T-helper 9 cell (primary cell): ENCODE data around the gene TBX1.
A peak's percentile ranks its signal among the peaks of the same experiment; 100 is the strongest.

Source experiments
- DNase-seq: peaks from one replicate; pipeline ENCODE4 v3.0.0-alpha.2; 2020
- total RNA-seq, 2 donors: gene quantifications; one replicate each; lab custom pipeline; 2026; lab: John Stamatoyannopoulos, UW

Gene TBX1
- total RNA-seq: 0.24 to 0.28 reads per million in 2 donors

DNA sequence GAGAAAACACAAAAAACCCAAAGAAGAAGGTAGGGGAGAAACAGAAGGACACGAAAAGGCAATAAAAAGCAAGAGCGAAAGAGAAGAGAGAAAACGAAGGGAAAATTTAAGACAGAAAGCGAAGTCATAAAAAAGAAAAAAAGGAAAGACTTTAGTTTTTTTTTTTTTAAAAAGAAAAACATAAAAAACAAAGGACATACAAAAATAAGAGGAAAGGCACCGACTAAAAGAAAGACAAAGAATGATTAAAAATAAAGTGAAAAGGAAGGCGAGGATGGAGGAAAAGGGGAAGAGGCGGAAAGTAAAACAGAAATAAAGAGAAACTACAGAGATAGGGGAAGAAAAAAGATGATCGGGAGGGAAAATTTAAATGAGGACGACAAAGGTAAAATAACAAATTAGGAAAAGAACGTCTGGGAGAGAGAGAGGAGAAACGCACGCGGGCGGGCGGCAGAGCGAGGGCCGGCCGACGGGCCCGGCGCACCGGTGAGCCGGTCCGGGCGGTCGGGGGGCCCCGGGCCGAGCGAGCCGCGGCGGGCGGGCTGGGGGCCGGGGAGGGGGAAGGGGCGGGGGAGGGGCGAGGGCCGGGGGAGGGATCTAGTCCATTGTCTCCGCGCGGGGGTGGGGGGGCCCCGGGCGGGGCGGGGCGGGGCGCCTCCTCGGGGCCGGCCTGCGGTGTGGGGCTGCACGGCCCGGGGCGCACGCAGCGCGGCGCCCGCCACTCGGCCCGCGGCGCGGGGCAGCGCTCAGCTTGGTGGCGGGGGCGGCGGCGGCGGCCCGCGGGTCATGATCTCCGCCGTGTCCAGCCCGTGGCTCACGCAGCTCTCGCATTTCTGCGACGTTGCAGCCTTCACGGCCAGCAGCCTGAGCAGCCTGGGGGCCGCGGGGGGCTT is at the start of gene TBX1:
TBX1 (plus strand) TSS at position 721 of the 893 bp plus-strand sequence; CDS start at position 787, 66 bp downstream.
- DNase-seq: no peak

DNA sequence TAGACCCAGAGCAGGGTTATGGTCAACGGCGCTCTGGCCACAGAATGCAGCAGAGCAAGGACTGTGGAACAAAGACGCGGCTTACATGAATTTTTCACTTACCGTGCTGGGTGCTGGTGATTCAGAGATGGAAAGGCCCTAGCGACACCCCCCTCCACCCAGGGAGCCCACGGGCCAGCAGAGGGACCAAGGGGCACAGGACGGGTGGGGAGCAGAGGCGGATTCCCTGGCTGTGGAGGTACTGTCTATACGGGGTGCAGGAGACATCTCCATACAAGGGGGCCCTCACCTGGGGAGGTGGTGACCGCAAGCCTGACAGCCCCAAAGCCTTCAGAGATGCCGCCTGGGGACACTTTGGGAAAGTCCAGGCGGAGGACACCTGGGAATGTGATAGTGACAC is 47.3 kb upstream of the TBX1 start:
- no peak for DNase-seq

DNA sequence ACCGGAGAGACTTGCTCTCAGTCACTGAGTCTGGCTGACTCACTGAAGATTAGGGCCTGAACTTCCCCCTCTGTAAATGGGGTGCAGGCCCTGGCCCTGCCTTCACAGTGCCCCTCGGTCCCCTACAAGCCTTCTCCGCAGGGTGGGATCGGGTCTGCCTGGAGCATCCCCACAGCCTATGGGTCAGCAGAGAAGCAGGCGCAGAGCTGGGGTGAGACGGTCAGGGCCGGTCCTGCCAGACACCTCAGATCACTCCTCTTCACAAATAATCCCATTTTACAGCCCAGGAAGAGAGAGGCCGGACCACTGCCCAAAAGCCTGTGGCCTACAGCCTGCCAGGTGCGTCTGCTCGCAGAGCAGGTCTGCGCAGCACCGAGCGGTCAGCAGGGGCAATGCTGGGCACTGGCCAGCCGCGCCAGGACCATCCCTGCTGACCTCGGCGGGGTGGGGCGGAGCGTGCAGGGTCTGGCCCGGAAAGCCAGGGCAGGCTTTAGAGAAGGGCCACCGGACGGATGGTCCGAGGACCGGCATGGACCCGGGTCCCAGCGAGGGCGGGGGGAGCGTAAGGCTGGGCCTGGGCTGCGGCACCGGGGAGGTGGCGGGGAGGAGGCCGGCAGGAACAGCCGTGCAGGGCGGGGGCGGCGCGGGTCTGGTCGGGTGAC is 46.8 kb upstream of the TBX1 start:
- DNase-seq: no peak

DNA sequence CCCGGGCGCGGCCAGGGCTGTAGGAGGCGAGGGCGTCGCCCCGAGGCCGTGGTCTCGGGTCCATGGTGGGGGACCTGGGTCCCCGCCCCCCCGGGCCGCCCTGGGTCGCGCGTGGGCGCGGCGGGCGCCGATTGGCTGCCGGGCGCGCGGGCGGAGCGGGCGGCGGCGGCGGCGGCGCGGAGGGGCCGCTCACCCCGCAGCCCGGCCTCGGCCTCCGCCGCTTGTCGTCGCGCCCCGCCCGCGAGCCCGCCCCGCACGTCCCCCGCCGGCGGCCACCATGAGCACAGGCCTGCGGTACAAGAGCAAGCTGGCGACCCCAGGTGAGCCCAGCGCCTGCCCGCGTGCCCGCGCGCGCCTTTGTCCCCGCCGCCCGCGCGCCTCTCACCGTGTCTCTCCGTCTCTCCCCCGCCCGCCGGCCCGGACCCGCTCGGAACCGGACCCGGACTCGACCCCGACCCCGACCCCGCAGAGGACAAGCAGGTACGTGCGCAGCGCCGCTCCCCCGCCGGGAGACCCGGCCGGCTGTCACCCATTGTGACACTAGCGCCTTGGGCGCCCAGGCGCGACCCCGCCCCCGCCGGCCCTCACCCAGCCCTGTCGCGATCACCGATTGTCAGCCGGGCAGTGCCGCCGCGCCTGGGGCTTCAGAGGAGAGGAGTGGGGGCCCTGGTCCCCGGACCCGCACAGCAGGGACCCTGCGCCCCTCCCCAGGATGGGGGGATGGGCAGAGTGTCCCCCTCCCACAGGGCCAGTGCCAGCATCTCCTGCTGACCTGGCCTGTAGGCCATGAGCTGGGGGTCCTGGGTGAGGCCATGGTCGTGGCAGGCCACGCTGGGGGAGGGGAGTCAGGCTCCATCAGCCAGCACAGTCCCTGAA is 46.0 kb upstream of the TBX1 start, which contains the start of gene SEPTIN5:
SEPTIN5 (plus strand) TSS at position 192 of the 876 bp plus-strand sequence; CDS start at position 278, 86 bp downstream.
- DNase-seq: no peak

DNA sequence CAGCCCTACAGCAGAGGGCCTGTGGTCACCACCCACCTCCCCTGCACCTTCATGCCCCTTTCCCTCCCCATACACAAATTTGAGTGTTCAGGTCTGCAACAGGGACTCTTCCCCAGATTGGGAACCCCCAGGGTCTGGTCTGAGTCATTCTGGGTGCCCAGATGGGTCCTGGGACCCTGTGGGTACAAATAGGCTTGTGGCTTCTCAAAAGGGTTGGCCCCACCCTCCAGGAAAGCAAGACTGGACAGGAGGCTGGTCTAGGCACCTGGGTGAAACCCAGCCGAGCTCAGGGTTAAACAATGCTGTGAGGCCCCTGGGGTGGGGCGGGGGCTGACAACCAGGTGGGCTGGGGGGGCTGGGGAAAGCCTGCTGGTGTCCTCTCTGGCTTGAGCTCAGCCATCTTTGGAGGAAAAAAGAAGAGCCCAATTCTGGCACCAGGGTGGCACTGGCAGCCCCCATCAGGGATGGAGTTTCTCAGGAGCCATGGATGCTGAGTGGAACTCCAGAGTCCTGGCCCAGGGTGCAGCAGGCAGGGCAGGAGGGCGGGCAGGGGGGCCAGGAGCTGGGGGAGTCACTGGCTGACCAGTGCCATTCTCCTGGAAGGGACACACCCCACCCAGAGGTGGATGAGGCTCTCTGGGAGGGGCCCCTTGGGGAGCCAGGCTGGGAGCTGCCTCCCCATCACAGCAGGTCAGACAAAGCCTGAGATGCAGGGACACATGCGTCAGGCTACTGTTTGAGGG is 45.2 kb upstream of the TBX1 start:
- no peak for DNase-seq

DNA sequence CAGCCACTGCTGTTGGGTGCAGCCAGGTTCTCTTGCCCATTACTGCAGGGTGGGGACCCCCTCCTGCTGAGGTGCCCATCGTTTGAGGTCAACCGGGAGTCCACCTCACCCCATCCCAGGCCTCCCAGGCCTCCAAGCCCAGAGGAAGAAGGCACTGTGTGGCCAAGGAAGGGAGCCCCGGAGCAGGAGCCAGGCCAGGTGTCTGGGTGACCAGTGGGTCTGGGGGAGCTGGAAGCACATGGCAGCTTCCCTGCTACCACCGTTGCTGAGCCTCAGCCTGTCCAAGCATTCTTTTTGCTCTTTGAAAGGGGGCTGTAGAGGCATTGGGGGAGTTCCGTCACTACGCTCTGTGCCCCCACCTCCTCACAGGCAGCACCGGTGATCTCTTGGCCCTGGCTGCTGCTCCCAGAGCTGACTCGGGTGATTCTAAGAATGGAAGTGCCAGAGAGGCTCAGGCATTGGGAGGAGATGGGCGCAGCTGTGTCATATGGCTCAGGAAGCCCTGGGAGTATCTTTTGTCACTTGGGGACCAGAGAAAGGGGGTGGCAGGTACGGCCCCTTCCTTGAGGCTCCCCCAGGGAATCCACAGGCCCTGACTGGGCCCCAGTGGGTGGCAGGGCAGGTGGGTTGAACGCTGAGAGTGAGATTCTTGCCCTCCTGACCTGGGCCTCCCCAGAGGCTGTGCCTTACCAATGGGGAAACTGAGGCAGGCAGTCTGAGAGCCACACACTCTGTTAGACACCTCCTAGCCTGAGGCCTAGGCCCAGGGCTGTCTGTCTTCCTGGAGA is 44.3 kb upstream of the TBX1 start:
- no peak for DNase-seq

DNA sequence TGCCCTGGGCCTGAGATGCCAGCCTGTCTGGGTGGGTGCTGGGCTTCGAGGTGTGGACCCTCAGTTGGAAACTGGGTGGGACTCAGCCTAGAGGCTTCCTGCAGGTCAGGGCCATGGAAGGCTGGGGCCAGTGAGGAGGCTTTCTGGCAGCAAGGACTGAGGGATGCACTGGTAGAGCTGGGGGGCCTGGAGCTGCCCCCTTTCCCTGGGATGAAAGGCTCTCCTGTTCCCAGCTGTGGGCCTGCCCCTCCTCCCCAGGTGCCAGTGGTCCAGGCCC is 43.8 kb upstream of the TBX1 start:
- DNase-seq: no peak

DNA sequence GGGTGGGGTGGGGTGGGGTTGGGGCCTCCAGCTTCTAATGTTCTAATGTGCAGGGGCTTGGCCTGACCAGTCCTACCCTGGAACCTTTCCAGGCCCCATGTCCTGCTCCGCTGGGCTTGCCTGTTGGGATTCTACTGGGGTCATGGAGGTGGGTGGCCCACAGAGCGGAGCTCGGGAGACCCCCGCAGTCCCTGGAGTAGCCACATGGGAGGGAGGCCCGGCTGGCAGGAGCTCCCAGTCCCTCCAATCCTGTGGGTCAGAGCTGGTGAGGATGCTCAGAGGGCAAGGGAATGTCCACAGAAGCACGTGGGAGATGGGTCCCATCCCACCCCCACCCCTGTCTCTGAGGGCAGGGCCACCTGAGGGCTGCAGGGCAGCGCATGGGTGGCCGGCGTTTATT is 43.4 kb upstream of the TBX1 start:
- DNase-seq: no peak

DNA sequence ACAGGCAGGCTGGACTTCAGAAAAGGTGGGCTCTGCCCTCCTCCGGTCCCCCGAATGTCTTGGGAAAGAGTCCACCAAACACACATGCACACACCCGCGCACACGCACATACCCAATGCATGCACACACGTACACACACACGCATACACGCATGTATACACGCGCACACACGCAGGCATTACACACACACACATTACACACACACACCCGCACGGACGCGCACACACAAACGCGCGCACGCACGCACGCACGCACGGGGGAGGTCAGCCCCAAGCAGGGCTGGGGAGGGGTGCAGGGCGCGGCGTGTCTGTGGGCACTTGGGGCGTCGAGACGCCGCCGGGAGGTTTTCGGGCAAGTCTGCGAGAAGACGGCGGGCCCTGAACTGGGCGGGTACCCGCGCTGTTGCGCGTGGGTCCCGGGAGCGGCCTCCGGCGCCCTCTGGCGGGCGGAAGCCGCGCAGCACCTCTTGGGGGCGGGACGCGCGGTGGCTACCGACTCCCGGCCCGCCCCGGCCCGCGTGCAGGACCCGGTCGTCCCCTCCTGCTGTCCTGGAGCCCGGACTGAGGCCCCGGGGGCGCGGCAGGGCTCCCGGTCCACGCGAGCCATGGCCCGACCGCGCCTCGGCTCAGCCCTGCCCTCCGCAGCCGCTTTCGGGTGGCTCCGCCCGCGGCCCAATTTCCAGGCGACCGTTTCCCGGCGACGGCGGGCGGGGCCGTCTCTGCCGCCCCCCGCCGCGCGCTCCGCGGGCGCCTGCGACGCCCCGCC is 42.7 kb upstream of the TBX1 start:
- DNase-seq: peak; percentile 76

DNA sequence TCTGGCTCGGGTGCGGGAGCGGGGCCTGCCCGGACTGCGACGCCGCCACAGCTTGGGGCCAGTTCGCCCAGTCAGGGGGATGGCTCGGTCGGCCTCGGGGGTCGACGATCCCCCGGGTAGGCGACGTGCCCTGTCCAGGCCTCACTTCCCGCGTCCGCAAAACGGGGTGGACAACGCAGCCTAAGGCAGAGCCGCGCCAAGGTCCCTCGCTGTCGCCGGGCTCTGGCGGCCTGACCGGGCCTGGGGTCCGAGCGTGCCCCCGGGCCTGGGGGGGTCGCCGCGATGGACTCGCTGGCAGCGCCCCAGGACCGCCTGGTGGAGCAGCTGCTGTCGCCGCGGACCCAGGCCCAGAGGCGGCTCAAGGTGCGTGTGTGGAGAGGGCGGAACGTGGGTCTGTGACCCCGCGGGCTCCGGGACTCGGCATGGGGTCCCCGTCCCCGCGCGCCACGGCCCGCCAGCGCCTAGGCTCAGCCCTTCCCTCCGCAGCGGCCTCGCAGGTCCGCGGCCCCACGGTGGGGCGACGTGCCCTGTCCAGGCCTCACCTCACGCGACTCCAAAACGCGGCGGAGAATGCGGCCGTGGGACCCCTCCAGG is 42.0 kb upstream of the TBX1 start:
- no peak for DNase-seq

DNA sequence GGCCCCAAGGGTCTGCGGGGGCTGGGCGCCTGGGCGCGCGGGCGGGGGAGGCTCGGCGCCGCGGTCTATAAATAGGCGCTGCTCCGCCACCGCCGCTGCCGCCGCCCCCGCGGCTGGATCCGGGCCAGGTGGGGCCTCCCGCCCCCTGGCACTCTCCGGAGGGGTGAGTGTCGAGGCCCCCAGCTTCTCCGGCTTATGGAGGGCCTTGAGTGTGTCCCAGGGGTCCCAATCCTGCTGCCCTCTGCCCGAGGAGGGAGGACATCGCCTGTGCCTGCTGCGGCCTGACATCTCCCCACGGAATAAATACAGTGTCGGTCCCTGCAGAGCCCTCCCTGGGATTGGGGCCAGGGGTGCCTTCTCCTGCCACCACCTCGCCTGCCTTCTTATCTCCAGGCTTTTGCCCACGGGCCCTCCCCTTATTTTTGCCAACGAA is 41.5 kb upstream of the TBX1 start:
- no peak for DNase-seq

DNA sequence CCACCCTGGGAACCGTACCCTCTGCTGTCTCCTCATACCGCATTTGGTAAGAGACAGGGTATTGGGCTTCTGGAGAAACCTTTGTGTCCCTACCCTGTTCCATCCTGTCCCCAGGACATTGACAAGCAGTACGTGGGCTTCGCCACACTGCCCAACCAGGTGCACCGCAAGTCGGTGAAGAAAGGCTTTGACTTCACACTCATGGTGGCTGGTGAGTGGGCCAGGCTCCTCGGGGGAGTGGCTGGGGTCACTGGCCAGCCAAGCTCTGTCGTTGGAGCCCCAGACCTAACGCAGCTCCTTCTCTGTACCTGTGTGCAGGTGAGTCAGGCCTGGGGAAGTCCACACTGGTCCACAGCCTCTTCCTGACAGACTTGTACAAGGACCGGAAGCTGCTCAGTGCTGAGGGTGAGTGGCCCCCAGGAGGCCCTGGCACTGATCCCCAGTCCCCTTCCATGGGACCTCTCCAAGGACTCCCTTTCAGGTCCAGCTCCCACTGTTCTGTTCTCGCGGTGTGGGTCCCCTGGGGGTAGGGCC is 41.0 kb upstream of the TBX1 start:
- no peak for DNase-seq

DNA sequence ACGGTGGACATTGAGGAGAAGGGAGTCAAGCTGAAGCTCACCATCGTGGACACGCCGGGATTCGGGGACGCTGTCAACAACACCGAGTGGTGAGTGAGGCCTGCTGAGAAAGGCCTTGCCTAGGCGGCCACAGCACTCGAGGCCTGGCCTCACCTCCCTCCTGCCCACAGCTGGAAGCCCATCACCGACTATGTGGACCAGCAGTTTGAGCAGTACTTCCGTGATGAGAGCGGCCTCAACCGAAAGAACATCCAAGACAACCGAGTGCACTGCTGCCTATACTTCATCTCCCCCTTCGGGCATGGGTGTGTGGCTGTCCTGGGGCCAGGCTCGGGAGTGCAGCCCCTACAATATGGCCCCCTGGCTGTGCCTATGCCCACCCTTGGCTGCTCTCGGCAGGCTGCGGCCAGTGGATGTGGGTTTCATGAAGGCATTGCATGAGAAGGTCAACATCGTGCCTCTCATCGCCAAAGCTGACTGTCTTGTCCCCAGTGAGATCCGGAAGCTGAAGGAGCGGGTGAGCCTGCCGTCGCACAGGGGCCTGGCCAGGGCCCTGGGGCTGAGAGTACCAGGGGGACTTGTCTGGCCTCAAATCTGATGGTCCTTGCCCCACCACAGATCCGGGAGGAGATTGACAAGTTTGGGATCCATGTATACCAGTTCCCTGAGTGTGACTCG is 40.3 kb upstream of the TBX1 start:
- no peak for DNase-seq

DNA sequence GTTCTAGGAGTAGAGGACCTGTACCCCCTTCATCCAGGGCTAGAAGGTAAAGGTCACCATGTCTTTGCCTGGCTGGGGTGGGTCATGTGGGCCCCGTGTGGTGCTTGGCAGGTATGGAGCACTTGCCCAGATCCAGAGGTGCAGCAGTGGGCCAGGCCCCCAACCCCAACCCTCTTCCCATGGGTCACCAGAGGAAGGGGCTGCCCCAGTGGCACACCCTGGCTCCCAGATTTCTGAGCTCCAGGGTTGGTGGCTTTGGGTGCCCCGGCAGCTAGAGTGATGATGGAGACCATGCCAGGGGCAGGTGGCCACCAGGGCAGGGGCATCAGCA is 39.6 kb upstream of the TBX1 start:
- DNase-seq: no peak

DNA sequence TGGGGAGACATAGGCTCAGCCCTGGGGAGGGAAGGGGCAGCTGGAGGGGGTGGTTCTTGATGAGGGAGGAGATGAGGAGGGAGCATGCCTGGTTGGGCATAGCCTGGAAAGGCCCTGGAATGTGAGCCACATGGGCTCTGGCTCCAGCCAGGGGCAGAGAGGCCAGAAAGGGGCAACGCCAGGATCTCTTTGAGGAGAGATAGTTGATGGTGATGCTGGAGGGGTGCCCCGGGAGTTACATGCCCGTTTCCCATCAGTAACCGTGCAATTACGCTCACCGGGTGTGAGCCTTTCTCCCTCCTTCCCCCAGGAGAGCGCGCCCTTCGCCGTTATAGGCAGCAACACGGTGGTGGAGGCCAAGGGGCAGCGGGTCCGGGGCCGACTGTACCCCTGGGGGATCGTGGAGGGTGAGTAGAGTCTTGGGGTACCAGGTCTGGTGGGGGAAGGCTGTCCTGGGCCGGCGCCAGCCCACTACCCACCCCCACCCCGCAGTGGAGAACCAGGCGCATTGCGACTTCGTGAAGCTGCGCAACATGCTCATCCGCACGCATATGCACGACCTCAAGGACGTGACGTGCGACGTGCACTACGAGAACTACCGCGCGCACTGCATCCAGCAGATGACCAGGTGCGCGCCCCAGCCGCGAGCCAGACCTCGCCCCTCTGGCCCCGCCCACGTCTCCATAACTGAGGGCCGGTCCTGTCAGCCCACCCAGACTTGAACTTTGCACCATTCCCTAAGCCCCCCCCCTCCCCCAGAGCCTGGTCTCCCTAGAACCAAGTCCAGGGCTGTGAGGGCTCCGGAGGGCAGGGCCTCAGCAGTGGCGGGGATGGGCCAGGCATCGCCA is 39.0 kb upstream of the TBX1 start:
- DNase-seq: no peak

DNA sequence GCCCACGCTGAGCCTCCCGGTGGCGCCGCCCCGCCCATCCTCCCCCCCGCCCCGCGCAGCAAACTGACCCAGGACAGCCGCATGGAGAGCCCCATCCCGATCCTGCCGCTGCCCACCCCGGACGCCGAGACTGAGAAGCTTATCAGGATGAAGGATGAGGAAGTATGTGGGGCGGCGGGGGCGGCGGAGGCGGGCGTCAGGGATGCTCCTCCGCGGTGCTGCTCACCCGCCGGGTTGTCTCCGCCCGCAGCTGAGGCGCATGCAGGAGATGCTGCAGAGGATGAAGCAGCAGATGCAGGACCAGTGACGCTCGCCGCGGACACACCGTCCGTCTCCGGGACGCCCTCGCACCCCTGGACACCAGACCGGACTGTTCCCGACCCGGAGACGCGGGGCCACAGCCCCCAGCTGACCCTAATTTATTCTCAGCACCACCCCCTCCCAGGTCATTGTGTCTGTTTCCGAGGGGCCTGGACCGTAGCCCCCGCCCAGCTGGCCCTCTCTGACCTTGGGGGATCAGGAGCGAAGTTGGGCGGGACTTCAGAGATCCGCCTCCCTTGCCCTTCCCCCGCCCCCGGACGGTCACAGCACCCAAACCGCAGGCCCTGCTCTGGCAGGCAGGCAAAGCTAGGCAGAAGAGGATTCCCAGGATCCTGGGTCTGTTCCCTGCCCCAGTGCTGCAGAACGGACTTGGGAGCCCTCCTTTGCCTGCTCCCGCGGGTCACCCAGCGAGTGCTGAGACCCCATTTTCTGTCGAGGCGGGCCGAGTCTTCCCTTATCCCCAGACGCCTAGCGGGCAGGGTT is 38.2 kb upstream of the TBX1 start:
- DNase-seq: no peak

DNA sequence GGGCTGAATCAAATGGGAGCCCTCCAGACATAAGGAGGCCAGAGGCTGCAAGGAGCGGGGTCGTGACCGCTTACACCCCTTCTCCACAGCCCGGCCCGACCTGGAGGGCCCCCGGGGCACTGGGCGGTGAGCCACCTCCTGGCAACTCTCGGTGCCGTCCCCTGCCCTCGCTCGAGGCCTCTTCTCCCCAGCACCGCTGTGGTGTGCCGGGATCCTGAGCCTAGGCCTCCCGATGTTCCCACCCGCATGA is 37.7 kb upstream of the TBX1 start:
- no peak for DNase-seq
